Activated CD8-positive, alpha-beta memory T cell treated with anti-CD3 and anti-CD28 coated beads, Interleukin-2, amount 10 ng/mL, durations not matched to agents 7 days and 5 days (primary cell): ENCODE results near the gene SPPL2B. TPM values are rescaled to one million over a fixed set of nuclear protein-coding genes. Genes with fewer than 3 reads are reported as not detected.

Experiments
- ATAC-seq: fragments of 150-1000 bp; cut with Tn5 transposase; one replicate; pipeline ENCODE4 v1.10.0; 2021; ENCODE audit warnings: moderate library complexity
- CTCF ChIA-PET: fragments of 350-600 bp; sonication (Branson Sonifier 250); formaldehyde crosslinking; loops from one replicate; lab custom pipeline; 2021; ENCODE audit warnings: antibody characterized with exemption; lab: Charles Lee
- DNase-seq: peaks from one replicate; pipeline ENCODE4 v3.0.0-alpha.2; 2020
- H3K27ac Mint-ChIP-seq: one replicate; pipeline ENCODE4 v1.8.0; 2021; ENCODE audit warnings: mild to moderate bottlenecking, mixed read lengths
- H3K27me3 Mint-ChIP-seq: one replicate; pipeline ENCODE4 v1.8.0; 2021; ENCODE audit warnings: mixed read lengths
- H3K36me3 Mint-ChIP-seq: one replicate; pipeline ENCODE4 v1.8.0; 2021; ENCODE audit warnings: mild to moderate bottlenecking, mixed read lengths
- H3K4me1 Mint-ChIP-seq: one replicate; pipeline ENCODE4 v1.8.0; 2021; ENCODE audit warnings: mixed read lengths
- H3K4me3 Mint-ChIP-seq: one replicate; pipeline ENCODE4 v1.8.0; 2021; ENCODE audit warnings: mild to moderate bottlenecking, moderate library complexity, mixed read lengths
- H3K9me3 Mint-ChIP-seq: one replicate; pipeline ENCODE4 v1.8.0; 2022; ENCODE audit warnings: low read depth, mixed read lengths
- total RNA-seq, 2 experiments: library from RNA; stranded (reverse); gene quantifications; one replicate each; pipeline ENCODE4 v1.2.3, GENCODE V29; 2021

The SPPL2B gene
- total RNA-seq, 2 experiments from 2014 or later, result 63.2 to 72.4 TPM

- CTCF ChIA-PET, result no interaction called here
- H3K9me3 Mint-ChIP-seq, result no peaks in the 10 kb centered on the region
- H3K27me3 Mint-ChIP-seq, result peaks cover 8% of the 10 kb centered on the region
- H3K4me3 Mint-ChIP-seq, result no peak overlapping the region
- H3K36me3 Mint-ChIP-seq, result no peaks in the 10 kb centered on the region
- ATAC-seq (no peak), DNase-seq (no peak)
- H3K27ac Mint-ChIP-seq, result no peak overlapping the region
- H3K4me1 Mint-ChIP-seq, result peaks cover 9% of the 10 kb centered on the region
Observed at GRCh38 chr19:2398735-2399305, 70.3 kb downstream of the SPPL2B start.

- H3K27ac Mint-ChIP-seq, result no peak overlapping the region
- H3K27me3 Mint-ChIP-seq, result peaks cover 5% of the 10 kb centered on the region
- CTCF ChIA-PET, result no interaction called here
- DNase-seq (no peak), ATAC-seq (no peak)
- H3K4me3 Mint-ChIP-seq, result no peak overlapping the region
- H3K9me3 Mint-ChIP-seq, result no peaks in the 10 kb centered on the region
- no peaks in the 10 kb centered on the region for H3K36me3 Mint-ChIP-seq
- H3K4me1 Mint-ChIP-seq, result peaks cover 3% of the 10 kb centered on the region
Observed at GRCh38 chr19:2399582-2399981, 71.1 kb downstream of the SPPL2B start.

Other genes starting within 250 kb of the SPPL2B start
- gene MOB3A, start 232.4 kb upstream of the SPPL2B start, total RNA-seq, result 100 to 1,000 TPM; 200 to 202 TPM
- 10 to 100 TPM in 1 of 2 experiments, 1 to 10 TPM in 1; 7.2 to 10.1 TPM for gene IZUMO4, start 231.8 kb upstream of the SPPL2B start, total RNA-seq
- 100 to 1,000 TPM; 110 to 127 TPM for gene AP3D1, start 177.1 kb upstream of the SPPL2B start, total RNA-seq
- 100 to 1,000 TPM in 1 of 2 experiments, 10 to 100 TPM in 1; 99.9 to 105 TPM for gene DOT1L, start 164.8 kb upstream of the SPPL2B start, total RNA-seq
- gene PLEKHJ1, start 92.4 kb upstream of the SPPL2B start, total RNA-seq, result 10 to 100 TPM; 78.3 to 80.8 TPM
- gene SF3A2, start 91.9 kb upstream of the SPPL2B start, total RNA-seq, result 100 to 1,000 TPM; 167 to 178 TPM
- gene AMH, start 79.4 kb upstream of the SPPL2B start, total RNA-seq, result 1 to 10 TPM; 5.1 to 6.0 TPM
- gene JSRP1, start 72.3 kb upstream of the SPPL2B start, total RNA-seq, result 1 to 10 TPM in 1 of 2 experiments, not detected in 1; 1.0 TPM
- gene PEAK3, start 46.5 kb upstream of the SPPL2B start, total RNA-seq, result under 1 TPM in 1 of 2 experiments, not detected in 1; 0.54 TPM
- gene LINGO3, start 20.5 kb upstream of the SPPL2B start, total RNA-seq, result under 1 TPM; 0.32 to 0.40 TPM
- 100 to 1,000 TPM; 135 TPM for gene LSM7, start 98 bp upstream of the SPPL2B start, total RNA-seq
- not detected for gene TMPRSS9, start 31.6 kb downstream of the SPPL2B start, total RNA-seq
- 10 to 100 TPM; 66.4 to 91.9 TPM for gene TIMM13, start 98.9 kb downstream of the SPPL2B start, total RNA-seq
- gene LMNB2, start 128.3 kb downstream of the SPPL2B start, total RNA-seq, result 100 to 1,000 TPM; 123 to 128 TPM
- 10 to 100 TPM; 63.4 to 79.4 TPM for gene GADD45B, start 147.4 kb downstream of the SPPL2B start, total RNA-seq